Fibroblast of skin of right biceps (primary cell): ENCODE measurements around the gene POU6F2.
"Not testable (repeated sequence)": the region's sequence is repeated elsewhere in the genome, so short reads cannot be mapped to it uniquely, and the experiment has no call there.

ENCODE experiments used
- DNase-seq: peaks from one replicate; pipeline ENCODE4 v3.0.0-alpha.2; 2013

Gene POU6F2

DNA sequence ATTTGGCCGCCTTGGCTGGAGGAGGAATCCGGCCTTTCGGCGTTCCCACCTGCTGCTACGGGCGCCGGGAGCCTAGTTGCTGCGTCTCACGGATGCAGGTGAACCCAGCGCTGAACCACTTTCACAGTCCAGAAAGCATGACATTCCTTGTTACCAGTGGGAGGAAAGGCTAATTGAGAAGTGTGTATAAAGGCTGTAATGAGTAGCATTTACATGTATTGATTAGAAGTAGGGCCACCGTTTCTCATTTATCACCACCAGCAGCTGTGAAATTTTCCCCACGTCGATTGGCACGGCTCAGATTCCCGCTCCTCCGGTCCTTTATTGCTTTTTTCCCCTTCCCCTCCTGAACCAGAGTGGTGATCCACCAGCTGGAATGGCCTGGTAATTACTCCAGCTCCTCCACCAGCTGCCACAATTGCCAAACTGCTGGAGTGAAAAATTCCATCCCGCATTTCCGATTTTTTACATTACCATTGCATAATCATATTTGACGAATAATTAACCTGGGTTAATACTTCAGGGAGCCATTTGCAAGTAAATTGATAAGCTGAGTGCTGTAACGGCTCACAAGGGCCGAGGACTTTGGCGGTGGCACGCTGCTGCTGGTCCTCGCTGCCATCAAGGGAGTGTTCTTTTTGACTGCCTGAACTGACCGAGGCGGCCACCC is 153.3 kb downstream of the POU6F2 start:
- no peak for DNase-seq

DNA sequence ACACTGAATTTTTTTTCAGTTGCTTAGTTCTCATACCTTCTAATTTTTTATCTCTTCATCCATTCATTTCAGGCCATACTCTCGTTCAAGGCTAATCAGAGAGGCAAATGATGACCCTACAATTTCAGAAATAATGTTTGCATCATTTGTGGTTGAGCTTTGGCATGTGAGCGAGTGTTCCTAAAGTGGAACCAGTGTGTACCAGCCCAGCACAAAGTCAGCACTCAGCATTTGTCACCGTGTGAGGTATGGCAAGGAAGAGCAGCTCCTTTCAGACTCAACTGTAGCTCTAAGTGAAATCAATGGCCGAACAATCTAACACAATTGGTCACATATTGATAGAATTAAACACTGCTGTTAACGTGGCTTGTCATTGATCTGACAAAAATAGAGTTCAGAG is 154.6 kb downstream of the POU6F2 start:
- no peak for DNase-seq

DNA sequence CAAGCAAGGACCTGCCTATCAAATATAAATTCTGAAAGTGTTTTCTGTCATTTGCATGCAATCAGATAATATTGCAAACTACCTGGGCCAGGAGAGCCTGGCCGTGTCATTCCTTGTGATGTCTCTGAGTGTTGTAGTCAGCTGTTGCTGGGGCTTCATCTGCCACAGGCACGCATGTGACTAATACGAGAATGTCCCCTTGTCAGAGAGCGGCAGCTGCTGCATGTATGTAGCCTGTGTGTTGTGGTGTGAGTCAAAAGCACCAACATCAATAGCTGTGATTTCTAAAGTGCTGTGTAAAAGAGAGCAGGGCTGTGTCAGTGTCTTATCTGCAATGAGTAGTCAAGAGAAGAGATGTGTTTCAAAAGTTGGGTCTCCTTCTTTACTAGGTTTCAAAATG is 155.4 kb downstream of the POU6F2 start:
- peak; percentile 29 for DNase-seq

DNA sequence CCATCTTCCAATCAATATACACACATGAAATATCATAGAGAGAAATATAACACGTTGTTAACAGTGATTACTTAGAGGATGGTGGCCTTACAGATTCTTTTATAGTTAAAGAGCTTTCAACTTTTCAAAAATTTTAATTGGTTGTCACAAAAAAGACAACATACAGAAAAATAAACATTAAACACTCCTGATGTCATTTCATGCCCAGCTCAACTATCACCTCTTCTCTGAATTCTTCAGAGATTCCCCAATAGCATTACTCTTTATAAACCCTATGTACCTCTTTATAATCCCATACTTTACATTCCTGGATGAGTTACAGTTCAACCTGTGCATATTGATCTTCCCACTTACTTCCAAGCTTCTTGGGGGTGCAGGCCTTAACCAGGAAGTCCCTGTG is 159.8 kb downstream of the POU6F2 start:
- no peak for DNase-seq

DNA sequence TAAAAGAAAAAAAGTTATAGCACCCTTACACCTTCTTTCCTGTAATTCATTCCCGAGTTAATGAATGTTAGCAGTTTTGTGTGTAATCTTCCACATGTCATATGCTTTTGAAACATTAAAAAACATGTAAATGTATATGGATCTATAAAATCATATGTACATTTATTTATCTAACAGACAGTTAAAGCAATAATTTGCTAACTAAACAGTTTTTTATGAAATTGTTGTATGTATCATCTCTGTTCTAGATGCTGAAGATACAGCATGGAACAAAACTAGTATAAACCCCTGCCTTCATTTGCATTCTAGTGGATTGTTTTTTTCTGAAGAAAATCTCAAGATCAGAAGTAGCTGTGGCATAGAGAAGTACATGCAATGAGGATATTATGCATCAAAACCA is 165.0 kb downstream of the POU6F2 start:
- DNase-seq, result no peak

DNA sequence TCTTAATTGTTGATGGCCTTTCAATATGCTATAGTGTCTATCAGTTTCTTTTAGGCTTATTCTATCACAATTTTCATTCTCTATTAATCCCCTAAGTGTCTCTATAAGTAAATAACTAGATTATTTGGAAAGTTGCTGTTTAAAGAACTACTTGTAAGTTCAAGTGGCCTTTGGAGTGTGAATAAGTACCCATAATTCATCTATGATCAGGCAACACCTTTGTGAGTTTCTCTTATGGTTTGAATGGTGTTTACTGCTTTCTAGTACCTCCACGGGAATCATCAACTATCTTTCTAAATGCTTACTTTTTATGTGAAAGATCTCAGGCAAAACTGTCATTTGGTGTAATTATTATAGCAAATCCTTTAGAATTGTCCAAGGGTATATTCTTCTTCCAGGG is 166.7 kb downstream of the POU6F2 start:
- DNase-seq, result no peak

DNA sequence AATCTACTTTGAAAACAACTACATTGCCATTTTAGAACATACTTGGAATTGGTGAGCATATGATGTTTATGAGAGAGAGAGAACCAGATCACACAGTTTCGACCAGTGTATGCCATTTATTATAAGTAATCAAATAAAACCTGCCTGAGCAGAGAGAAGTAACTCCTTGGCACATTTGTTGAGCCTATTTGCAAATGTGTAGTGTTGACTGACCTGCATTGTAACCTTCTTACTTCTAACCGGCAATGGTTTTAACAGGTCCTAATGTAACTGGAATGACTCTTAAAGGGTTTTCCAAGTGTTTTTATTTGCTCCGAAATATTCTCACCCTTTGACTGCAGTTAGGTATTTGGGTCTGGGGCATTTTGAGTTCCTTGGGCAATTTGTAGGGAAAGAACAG is 167.6 kb downstream of the POU6F2 start:
- no peak for DNase-seq

DNA sequence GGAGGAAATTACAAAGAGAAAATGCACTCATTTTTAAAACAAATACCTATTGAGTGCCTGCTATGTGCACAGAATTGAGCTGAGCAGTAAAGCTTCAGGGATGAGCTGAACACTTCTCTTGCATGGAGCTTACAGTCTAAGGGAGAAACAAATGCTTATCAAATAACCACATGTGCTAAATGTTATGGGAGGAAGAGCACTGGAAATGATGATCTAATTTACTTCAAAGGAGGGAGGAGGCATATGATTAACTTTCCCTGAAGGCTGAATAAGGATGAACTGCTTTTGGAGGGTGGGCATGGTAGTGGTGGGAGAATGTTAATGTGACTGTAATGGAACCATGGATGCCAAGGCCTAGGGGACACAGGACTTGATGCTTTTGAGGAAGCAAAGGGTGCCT is 168.2 kb downstream of the POU6F2 start:
- no peak for DNase-seq

DNA sequence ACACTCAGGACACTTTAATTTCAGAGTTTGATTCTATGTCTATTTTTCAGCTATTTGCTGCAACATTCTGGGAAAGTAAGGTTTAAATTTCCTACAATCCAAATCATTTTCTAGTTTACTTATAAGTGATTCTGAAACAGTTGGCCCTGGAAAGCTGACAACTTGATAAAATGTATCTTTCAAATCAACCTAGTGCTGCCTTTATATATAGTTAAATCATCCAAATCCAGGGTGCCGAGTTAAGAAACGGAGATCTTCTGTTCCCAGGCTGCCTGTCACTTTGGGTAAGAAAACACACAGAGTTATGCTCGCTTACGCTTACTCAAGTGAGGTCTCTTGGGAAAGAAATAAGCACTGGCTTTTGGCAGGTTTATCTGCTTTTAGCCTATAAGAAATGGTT is 175.0 kb downstream of the POU6F2 start:
- DNase-seq, result no peak

DNA sequence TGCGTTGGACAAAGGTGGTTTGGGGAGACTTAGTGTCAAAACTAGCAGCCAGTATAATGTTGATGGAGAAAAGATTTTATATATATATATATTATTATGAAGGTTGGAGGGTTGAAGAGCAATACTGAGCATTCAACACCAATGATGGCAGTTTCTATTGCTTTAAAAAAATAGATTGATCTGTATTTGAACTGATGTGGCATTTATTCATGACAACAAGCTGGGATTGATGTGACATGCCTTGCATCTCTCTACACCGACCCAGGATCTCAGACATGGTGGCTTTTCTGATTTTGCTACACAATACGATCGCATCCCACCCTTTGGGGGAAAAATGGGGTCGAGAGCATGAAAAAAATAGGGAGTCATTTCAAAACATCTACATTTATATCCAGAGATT is 175.4 kb downstream of the POU6F2 start:
- DNase-seq, result no peak

DNA sequence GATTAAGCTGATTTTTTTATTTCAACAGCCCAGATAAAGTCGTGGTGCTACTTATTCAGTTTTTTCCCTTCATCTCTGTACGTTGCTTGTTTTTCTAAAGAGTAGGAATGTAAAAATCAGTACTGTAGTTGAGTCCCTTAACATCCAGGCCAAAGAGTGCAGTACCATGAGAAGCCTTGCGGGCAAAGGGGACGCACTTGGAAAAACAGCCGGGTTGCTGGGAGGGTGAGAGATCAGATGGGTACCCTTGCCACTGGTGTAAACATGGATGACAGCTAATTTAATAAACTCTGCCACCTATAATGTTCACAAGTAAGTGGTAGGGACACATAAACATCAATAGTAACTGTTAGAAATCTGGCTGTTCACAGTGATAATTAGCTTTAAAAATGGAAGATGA is 175.9 kb downstream of the POU6F2 start:
- no peak for DNase-seq

DNA sequence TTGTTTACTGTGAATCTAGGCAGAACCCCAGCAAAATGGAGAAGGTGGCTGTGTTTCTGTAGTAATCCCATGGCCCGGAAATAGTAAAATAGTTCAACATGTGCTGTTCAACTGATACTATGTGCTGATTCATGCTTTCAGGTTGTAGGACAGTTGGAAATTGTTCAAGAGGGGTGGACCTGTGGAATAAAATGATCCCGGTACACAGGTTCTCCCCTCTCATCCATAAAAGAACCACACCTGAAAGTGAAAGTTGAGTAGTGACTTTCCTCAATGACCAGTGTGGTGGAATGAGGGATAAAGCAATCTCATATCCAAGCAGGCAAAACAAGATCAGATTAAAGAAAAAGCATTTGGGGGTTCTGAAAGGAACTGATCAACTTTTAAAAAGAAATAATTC is 177.1 kb downstream of the POU6F2 start:
- DNase-seq, result no peak

DNA sequence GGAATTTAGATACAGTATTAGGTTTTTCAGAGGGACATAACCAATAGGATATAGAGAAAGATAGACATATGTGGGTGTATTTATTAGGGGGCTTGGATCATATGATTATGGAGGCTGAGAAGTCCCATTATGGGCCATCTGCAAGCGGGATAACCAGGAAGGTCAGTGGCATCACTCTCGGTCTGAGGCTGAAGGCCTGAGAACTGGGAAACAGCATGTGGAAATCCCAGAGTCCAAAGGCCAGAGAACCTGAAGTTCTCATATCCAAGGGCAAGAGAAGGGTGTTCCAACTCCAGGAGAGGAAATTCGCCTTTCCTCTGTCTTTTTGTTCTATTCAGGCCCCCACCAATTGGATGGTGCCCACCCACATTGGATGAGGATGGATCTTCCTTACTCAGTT is 180.7 kb downstream of the POU6F2 start:
- DNase-seq, result no peak

DNA sequence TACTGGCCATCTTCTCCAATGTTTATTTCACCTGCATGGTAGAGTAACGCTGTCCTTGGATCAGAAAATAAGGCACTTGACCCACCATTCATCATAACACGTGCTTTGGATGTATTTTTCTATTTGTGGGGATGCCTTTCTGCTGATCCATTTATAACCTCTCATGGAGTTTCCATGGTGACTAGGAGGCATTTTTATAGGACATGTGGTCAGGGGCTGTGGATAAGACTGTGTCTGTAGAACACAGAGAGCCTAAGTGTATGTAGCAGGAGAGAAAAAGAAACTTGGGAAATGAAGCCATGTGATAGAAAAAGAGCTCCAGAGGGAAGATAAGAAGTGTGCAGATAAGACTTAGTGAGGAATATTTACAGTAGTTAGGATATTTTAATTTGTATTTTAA is 184.2 kb downstream of the POU6F2 start:
- no peak for DNase-seq

DNA sequence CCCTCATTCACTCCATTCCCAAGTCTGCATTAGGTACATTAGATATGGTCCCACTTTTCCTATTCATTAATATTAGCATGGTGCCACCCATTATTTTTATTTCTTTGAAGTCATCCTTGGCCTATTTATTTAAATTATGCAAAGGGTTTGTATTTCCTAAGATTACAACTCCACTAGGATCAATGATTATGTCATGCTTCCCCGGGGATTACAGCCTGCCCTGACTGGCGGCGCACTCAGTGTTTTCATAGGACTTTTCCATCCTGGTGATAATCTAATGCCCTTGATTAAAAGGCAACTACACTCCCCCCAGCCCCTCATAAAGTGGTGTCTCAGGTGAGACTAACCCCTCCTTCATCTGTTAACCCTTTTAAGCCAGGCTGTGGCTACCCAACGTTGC is 187.2 kb downstream of the POU6F2 start:
- no peak for DNase-seq

DNA sequence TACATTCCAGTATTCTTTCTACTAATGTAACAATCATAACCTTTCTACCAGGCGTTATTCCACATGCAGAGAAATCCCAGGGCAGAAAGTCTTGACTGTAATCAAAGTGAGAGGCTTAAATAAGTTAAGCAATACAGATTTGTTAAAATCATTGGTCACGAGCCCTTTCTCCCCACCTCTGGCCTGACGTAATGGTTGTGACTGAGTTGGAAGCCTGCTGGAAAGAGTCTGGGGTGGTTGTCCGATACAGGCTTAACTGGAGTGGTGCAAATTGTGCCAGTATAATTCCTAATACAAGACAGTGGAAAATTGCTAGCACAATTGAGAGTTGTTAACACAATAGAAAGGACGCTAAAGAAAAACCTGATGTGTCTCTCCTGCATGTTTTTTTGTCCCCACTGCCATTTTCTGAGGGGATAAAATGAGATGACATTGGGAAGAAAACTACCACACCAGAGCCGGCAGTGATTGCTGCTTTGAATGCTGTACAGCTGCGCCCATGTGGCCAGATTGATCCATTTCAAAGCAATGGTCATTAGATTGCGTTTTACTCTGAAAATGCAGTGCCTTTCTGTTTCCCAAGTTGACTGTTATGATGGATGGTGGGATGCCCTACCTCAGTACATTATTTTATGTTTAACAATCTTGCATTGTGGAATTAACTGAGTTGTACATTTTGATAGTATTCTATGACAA is 190.8 kb downstream of the POU6F2 start:
- no peak for DNase-seq

DNA sequence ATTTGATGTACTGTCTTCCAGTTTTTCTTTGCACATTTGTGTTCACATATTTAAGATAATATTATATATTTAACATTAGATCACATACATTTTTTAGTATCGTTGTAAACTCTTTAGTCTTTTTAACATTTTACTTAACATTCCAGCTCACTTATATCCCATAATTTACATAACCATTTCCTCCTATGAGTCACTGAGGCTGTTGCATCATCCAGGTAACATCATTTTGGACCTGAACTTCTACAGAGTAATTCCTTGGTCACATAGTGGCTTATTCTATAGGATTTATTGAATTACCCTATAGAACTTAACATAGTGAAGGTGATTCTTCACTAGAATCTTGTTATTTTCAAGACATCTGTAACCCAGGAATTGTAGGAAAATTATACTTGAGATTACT is 194.4 kb downstream of the POU6F2 start:
- peak; percentile 11 for DNase-seq

DNA sequence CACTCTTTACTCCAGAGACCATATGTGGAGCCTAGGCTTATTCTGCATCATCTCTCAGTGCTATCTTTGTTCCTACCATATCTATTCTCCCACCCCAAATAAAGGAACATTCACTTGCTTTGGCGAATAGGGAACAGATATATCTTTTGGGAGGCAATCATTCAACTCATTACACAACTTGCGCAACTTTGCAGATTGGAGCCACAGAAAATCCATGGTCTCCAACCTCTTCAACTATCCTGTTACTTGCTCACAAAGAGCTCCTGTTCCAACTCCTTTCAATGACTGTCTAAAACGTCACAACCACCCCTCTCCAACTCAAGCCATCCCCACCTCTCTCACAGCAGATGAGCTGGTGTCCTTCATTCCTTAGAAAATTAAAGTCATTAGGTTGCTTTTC is 203.7 kb downstream of the POU6F2 start:
- DNase-seq, result no peak

DNA sequence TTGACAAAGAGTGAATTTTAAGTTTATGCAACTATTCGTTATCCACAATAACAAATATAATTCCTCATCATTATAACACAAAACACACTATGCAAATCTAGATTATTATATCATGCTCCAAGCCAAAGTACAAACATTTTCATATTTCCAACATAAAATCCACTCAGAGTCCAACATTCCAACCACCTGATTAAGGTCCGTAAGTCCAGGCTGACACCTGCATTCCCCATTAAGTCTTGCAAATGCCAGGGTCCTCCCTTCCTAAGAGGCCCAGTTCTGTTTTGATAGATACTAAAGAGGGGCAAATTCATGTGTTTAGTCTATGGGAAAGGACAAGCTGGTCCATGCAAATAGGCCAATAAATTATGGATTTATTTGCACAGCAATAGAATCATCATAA is 206.1 kb downstream of the POU6F2 start:
- no peak for DNase-seq

DNA sequence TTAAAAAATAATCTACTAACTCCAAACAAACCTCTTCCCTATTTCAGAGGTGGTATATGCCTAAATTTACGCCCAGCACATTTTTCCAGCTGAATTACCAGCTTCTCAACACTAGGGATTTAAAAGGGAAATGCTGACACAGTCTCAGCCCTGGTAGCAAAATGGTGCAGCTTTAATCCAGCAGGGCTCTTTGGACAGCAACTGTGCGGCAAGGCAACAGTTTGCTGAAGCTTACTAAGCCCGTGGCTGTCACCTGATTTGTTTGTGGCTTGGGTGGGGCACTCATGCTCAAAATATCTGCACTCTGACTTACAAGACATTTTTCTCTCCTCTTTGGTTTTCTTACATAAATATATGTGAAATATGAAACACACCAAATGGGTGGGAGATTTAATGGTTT is 206.7 kb downstream of the POU6F2 start:
- no peak for DNase-seq

DNA sequence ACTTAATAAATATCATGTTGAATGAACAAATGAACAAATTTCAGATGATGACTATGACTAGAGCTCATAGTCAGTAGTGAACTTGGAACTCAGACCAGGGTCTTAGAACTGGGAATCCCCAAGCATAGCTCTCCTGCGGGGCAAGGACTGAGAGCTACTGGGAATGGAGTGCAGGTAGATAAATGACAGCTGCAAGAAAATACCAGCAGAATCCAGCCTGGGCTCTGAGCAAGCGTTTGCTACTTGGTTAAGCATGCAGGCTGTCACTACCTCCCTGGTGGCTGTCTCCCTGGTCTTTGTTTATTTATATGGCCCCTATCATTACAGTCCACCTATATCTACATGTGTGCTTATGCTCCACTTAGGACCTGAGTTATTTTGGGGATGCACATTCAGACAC is 208.4 kb downstream of the POU6F2 start:
- no peak for DNase-seq

DNA sequence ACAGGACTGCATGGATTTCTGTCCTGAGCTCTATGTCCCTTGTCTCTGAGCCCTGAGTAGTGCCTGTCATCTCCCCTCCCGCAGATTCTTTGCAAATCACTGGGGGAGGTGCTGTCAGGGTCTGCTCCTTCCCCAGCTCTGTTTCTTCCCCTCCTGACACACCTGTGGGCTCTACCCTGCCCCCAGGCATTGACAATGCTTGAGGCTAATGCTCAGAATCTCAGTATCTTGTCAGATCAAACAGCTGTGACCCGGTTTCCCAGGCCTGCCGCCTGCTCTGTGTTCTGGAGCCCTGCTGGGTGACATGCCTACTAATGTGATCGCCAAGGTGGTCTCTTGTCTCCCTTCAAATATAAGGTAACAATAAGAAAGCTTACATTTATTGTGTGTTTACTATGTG is 209.0 kb downstream of the POU6F2 start:
- DNase-seq, result no peak

DNA sequence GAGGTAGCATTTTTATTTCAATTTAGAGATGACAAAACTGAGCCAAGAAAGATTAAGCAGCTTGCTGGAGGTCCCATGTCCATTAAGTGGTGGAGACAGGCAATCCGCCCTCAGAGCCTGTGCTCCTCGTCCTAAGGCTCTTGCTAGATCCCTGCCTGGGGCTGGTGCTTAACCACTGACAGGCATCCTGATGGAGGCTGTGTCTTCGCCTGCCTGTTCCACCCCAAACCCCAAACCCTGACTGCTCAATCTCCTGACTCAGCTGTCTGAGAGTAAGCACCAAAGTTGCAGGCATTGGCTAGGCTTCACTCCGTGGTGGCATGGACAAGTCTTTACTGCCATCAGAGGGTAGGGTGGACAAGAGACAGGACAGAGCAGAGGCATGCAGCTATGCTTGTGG is 209.4 kb downstream of the POU6F2 start:
- no peak for DNase-seq

DNA sequence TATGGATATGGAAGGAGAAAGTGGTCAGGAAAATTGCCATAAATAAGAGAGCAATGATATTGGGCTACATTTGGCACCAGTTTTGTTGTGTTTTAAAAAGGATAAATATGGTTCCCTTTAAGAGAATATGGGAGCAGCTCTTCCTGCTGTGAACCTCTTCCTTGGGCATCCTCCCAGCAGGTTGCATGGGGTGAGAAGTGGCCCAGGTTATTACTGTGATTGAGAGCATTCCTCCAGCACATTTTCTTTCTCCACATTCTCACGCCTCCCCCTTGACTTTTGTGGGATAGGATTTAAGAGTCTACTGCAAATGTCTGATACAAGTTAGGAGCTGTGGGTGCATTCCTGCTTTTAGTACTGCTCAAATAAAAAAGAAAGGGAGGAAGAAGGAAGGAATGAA is 214.8 kb downstream of the POU6F2 start:
- DNase-seq, result no peak

DNA sequence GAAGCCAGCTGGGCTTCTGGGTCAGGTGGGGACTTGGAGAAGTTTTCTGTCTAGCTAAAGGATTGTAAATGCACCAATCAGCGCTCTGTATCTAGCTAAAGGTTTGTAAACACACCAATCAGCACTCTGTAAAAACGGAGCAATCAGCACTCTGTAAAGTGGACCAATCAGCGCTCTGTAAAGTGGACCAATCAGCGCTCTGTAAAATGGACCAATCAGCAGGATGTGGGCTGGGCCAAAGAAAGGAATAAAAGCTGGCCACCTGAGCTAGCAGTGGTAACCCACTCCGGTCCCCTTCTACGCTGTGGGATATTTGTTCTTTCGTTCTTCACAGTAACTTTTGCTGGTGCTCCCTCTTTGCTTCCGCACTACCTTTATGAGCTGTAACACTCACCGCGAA is 216.7 kb downstream of the POU6F2 start:
- DNase-seq, result not testable (repeated sequence)
